KG1 (cell line): ENCODE measurements around the gene COL1A1.

Experiments
- DNase-seq: peaks from one replicate; lab custom pipeline; 2025; lab: John Stamatoyannopoulos, UW

Gene COL1A1

DNA sequence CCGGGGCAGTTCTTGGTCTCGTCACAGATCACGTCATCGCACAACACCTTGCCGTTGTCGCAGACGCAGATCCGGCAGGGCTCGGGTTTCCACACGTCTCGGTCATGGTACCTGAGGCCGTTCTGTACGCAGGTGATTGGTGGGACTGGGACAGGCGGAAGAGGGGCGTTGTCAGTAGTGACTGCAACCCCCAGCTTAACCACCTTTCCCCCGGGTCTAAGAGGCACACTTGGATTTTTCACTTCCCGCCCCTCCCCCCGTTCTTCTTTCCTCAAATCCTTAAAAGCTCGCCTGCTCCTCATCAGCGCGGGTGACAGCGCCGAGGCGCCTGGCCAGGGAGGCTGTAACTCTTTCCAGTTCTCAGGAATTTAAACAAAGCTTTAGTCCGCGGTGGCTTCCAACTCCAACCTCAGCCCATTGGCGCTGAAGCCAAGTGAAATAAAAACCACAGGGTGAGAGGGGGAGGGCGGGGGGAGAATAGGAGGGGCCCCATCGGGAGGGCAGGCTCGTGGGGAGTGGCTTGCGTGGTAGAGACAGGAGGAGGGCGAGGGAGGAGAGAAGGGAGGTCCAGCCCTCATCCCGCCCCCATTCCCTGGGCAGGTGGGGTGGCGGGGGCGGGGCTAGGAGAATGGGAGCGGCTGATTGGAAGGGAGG is 1.5 kb downstream of the COL1A1 start:
- DNase-seq, result no peak

DNA sequence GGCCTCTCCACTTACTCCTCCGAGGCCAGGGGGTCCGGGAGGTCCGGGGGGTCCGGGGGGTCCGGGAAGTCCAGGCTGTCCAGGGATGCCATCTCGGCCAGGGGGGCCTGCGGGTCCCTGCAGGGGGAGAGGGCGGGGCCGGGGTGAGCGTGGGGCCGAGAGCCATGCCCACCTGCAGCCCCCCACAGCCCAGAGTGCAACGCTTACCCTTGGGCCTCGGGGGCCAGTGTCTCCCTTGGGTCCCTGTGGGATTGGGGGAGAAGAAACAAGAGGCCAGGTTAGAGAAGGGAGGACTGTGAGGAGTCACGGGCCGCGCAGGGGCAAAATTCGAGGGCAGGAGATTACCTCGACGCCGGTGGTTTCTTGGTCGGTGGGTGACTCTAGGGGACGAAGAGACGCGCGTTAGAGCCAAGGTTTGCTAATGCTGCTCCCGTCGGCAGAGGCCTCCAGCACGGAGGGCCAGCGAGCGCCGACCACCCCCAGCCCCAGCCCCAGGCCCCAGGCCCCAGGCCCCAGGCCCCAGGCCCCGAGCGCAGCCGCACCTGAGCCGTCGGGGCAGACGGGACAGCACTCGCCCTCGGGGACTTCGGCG is 2.1 kb downstream of the COL1A1 start:
- DNase-seq, result no peak

DNA sequence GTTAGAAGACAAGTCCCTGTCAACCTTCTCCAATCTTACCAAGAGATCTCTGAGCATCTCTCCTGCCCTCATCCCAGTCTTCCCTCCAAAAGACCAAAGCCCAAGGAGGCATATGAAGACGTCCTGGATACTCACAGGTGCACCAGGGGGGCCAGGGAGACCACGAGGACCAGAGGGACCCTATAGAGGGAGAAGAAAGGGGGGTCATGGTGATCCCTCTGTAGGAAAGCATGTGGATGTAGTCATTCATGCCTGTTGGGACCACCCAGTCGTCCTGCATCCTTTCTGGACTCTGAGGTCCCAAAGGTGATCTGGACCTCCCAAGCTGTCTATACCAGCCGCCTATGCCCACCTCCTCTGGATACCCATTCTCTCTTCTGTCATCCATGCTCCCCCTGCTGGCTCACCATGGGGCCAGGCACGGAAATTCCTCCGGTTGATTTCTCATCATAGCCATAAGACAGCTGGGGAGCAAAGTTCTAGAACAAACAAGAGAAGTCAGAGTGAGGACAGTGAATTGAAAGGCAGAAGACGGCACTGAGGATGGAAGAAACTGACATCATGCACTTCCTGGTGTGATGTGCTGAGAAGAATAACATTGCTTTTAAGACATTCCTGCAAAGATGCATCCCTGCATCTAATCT is 3.3 kb downstream of the COL1A1 start:
- peak; percentile 24 for DNase-seq

DNA sequence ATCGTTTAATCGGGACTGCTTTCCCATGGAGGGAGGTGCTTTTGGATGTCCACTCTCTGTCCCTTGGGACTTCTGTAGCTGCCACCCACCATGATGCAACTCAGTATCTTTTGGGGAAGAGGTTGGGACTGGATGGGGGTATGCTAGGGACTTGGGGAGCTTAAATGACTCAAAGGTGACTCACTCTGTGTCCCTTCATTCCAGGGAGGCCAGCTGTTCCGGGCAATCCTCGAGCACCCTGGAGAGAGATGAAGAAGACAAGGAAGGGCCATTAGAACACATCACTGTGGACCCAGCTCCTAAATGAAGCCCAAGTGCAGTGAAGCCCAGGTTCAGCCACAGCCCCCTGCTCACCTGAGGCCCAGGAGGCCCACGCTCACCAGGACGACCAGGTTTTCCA is 4.6 kb downstream of the COL1A1 start:
- no peak for DNase-seq

DNA sequence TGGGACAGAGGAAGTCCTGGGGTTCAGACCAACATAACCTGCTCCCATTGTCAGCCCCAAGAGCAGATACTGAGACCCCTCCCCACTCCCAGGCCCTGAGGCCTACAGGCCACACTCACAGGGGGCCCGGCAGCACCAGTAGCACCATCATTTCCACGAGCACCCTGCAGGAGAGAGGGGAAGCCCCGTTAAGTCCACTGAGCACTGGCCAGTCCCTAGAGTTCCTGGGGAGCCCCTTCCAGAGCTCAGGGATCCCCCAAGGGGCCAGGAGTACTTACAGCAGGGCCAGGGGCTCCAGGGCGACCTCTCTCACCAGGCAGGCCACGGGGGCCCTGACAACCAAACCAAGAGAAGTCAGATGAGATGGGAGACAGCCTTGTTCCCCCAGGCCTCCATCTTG is 5.4 kb downstream of the COL1A1 start:
- no peak for DNase-seq

DNA sequence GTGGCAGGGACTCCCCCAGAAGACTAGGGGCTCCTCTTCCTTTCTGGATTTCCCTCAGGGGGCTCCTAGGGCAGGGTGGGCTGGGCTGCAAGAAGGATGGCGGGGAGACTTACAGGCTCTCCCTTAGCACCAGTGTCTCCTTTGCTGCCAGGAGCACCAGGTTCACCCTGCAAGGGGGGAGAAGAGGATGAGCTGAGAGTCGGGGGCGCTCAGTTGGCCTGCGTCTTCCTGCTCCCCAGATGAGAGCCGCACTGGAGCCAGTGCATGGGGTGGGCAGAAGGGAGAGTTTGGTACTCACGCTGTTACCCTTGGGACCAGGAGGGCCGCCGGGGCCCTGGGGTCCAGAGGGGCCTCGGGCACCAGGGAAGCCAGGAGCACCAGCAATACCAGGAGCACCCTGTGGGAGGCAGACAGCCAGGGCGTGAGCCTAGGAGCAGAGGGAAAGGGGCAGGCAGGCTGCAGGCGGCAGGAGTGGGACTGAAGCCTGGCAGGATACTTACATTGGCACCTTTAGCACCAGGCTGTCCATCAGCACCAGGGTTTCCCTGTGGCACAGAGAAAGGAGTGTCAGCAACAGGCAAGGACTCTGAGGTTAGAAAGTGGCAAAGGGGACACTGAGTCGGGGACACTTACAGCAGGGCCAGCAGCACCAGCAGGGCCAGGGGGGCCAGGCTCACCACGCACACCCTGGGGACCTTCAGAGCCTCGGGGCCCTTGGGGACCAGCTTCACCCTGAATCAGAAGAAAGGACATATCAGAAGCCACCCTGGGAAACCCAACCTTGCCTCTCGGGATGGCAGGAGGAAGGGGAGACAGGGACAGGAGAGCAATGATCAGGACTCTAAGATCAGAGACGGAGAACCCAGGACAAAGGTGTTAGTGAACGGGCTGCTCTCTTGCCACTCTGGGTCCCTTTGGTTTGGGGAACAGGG is 6.2 kb downstream of the COL1A1 start:
- DNase-seq, result no peak

DNA sequence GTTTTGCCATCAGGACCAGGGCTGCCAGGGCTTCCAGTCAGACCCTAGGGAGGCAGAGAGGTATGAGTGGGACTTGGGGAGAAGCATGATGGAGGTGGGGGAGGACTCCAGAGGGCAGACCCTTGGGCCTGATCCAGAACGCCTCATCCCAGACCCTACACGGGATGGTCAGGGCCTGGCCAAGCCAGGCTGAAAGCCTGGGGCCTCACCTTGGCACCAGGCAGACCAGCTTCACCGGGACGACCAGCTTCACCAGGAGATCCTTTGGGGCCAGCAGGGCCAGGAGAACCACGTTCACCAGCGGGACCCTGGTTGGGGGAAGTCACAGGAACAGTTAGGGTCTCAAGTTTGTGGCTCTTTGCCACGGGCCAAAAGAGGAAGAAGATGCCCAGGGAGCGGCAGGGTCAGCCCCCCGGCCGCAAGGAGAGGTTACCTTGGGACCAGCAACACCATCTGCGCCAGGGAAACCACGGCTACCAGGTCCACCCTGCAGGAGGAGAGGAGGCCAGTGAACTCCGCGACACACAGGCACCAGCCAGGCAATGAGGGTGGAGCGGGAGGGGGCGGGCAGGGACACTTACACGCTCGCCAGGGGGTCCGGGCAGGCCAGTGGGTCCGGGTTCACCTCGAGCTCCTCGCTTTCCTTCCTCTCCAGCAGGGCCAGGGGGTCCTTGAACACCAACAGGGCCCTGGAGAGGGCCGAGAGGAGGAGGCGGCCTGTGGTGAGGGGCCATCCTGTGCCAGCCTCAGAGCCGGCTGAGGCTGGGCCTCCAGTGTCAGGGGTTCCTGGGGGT is 7.1 kb downstream of the COL1A1 start:
- DNase-seq, result no peak

DNA sequence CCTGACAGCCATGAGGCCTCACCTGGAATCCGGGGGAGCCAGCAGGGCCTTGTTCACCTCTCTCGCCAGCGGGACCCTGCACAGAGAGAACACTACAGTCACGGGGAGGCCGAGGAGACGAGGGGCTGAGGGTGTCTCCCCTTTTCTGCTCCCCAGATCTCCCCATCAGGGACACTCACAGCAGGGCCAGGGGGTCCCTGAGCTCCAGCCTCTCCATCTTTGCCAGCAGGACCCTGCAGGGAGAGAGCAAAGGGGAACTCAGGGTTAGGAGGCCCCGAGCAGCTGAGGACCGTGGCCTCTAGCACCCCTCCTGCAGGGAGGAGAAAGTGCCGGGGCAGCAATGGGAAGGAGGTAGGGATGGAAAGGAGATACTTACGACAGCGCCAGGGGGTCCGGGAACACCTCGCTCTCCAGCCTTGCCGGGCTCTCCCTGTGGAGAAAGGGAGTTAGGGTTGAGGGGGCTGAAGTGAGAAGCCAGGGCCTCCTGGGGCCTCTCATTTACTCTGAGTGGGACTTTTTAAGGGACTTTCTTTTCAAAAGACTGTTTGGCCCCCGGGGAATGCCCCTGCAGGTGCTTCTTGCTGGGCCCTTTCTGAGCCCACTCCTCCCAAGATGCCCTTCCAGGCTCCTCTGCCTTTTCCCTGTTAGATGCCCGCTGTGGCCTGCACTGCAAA is 8.7 kb downstream of the COL1A1 start:
- no peak for DNase-seq

DNA sequence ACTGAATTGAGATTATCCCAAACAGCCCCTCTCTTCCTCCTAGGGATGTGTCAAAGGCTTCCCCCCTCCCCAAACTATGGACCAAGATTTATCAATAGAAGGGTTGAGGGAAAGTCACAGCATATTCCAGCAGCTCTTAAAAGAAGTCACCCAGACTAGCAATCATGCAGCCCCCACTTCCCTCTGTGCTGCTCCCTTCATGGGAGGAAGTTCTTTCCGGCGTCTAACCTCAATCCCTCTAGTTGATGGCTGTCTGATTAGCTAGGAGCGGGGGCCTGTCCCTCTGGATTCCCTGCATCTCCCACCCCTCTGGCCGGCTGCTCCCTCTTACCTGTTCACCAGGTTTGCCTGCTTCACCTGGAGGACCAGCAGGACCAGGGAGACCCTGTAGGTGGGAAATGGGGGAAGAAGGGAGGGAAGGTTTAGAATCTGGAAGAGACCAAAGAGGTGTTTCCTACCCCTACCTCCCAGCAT is 9.2 kb downstream of the COL1A1 start:
- DNase-seq, result no peak

DNA sequence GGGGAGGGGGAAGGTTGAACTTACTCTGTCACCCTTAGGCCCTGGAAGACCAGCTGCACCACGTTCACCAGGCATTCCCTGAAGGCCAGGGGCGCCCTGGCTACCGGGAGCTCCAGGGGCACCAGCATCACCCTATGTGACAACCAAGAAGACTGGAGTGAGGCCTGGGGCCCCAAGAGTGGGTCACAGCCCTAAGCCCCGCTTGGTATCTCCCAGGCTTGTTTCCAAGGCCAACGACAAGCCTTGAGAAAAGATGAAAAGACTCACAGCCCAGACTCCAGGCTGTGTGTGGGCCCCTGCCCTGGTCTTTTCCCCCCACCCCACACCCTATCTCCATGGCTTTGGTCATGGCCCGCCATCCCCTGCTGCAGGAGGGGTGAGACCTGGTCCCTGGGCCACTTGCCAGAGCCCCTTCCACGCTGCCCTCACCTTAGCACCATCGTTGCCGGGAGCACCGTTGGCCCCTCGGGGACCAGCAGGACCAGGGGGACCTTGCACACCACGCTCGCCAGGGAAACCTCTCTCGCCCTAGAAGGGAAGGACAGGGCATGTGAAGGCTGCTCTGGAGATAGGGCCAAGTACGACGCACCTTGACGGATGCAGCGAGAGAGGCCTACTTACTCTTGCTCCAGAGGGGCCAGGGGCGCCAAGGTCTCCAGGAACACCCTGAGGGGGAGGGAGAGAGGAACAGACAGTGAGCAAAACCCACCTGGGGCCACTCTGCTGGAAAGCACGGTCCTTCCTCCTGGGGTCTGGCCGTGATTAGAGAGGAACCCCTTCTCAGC is 9.9 kb downstream of the COL1A1 start:
- no peak for DNase-seq

DNA sequence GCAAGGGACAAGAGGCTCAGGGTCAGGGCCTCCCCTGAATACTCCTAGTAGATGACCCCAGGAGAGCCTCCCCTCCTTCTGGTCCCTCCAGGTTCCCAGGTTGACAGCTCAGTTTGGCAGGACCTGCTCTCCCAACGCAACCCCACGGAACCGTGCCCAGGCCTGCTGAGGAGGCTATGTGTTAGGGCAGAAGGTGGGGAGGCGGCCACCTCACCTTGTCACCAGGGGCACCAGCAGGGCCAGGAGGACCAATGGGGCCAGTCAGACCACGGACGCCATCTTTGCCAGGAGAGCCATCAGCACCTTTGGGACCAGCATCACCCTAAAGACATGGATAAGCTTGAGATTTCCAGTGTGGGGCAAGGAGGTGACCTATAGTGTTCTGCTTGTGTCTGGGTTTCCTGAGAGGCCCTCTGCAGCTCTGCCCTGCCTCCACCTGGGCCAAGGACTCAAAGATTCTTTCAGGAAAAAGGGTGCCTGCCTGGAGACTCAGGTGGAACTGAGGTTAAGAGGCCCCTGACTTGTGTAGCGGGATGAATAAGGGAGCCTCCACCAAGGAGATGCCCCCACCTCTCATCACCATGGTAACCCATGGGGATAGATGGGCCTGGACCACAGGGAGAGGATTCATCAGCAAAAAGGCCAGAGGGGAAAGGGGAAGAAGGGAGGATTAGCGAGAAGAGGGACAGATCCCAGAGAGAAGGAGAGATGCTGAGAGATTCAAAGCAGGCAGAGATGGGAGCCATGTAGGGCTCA is 10.7 kb downstream of the COL1A1 start:
- DNase-seq, result no peak

DNA sequence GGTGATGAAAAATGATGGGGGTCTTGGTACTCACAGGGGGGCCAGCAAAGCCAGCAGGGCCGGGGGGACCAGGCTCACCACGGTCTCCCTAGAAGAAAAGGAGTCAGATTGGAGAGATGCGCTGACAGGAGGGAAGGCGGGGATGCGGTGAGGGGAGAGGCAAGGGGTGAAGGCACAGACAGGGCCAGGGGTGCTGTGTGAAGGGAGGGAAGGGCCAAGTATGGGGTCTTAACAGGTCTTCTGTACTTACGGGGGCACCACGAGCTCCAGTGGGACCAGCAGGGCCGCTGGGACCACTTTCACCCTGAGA is 11.2 kb downstream of the COL1A1 start:
- no peak for DNase-seq

DNA sequence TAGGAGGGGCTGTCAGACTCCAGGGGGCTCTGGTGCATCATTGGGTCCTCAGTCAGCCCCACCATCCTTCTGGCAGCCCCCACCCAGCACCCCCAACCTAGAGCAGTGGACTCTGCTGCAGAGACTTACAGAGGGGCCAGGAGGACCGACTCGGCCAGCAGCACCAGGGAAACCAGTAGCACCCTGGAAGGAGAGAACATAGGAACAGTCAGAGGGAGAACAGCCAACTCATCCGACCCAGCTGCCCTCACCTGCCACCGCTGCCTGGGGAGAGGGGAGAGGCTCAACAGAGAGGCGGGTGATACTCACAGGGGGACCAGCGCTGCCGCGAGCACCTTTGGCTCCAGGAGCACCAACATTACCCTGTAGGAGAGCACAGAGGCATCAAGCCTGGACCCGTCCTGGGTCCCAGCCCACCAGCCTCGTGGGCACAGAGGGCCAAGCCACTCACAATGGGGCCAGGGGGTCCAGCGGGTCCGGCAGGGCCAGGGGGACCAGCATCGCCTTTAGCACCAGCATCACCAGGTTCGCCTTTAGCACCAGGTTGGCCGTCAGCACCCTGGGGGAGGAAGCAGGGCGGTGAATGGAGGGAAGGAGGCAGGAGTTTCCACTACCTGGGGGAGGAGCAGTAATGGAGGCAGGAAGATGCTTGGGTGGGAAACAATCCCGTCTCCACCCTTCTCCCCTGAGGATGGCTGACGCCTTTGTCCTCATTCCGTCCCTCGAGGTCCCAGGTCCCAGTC is 11.7 kb downstream of the COL1A1 start:
- DNase-seq, result no peak

DNA sequence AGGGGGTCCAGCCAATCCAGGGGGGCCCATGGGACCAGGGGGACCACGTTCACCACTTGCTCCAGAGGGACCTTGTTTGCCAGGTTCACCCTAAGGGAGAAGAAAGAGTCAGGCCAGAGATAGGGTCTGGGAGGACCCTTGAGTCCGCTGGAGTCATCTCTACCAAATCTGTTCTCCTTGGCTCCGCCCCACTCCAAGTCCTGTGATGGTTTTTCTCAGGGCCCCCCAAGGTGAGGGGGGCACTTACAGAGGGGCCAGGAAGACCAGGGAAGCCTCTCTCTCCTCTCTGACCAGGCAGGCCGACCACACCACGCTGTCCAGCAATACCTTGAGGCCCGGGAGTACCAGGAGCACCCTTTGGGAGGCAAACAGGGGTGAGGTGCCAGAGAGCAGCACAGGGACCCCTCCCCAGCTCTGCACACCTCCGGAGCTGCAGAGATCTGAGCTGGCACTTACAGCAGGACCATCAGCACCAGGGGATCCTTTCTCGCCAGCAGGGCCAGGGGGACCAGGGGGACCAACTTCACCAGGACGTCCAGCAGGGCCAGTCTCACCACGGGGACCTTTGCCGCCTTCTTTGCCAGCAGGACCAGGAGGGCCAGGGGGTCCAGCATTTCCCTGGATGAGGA is 12.4 kb downstream of the COL1A1 start:
- DNase-seq, result no peak

DNA sequence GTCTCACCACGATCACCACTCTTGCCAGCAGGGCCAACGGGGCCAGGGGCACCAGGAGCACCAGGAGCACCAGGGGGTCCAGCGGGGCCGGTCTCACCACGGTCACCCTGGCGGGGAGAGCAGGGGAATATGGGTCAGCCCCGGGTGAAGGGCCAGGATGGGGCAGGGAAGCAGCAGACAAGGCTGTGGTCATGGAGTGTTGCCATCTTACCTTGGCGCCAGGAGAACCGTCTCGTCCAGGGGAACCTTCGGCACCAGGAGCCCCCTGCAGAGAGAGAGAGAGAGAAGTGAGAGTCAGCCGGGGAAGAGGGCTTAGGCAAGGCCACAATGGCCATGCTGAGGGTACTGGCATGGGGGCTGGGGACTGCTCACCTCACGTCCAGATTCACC is 12.9 kb downstream of the COL1A1 start:
- DNase-seq, result no peak

DNA sequence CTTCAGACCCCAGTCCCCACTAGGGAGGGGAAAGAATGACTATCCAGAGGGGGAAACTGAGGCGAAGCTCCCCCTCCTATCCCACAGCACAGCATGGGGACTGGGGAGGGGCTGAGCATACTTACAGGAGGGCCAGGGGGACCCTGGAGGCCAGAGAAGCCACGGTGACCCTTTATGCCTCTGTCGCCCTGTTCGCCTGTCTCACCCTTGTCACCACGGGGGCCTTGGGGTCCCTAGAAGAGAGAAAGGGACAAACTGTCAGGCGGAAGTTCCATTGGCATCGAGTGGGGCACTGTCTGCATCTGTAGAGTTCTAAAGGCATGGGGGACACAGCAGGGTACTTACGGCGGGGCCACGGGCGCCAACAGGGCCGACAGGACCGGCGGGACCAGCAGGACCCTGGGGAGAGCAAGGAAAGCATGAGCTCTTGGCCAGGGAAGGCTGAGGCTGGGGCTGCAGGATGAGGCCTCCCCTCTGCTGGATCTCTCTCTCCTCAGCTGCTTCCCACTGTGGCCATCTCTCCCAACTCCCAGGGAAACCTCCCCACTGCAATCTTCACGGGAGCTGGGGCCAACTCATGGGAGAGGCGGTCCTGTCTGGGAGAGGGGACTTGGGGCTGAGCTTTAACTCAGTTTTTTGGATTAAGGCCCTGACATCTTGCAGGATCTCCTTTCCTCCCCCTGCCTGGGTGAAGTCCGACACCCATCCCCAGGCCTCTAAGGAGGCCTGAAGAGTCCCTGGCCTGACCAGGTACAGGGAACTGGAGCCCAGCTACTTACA is 13.5 kb downstream of the COL1A1 start:
- DNase-seq, result no peak

DNA sequence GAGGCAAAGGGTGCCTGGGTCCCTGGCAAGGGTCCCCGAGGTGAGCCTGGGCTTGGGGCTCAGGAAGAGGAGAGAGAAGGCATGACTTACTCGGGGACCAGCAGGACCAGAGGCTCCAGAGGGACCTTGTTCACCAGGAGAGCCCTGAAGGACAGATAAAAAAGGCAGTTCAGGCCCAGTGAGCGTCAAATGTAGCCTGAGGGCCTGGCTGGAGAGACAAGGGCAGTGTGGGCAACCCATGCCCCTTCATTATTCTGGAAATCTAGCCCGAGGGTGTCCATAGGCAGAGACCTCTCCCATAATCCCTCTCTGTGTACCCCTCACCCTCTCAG is 14.1 kb downstream of the COL1A1 start:
- DNase-seq, result no peak
